CD1c-positive myeloid dendritic cell (primary cell): Measurements from ENCODE around the gene ATP11A.

Source experiments
- DNase-seq: peaks from one replicate; pipeline ENCODE4 v3.0.0-alpha.2; 2016; ENCODE audit errors: extremely low spot score

The ATP11A gene

GRCh38 chr13:112930192-112930591, 240.4 kb downstream of the ATP11A start:
- no peak for DNase-seq

- DNase-seq: no peak
These were observed 241.4 kb downstream of the ATP11A start for GRCh38 chr13:112931028-112931934.

GRCh38 chr13:112932971-112933370, 243.1 kb downstream of the ATP11A start:
- DNase-seq: no peak

GRCh38 chr13:112933649-112934048, 243.8 kb downstream of the ATP11A start:
- DNase-seq: no peak

- no peak for DNase-seq
These were observed 244.2 kb downstream of the ATP11A start for GRCh38 chr13:112934078-112934477.
